PC-9 (cell line): ENCODE data around the gene GPATCH2. TPM values are rescaled to one million over a fixed set of nuclear protein-coding genes. Genes with fewer than 3 reads are reported as not detected.

ENCODE experiments used
- BruUV-seq: library from RNA; stranded (reverse); fragments of 400-500 nt; replicated peaks from 2 replicates; lab custom pipeline; 2021; lab: Mats Ljungman, UMichigan
- CTCF ChIA-PET: fragments of 300-600 bp; sonication (Branson Sonifier 250); formaldehyde crosslinking; loops from one replicate; lab custom pipeline; 2022; ENCODE audit warnings: antibody characterized with exemption; lab: Charles Lee
- POLR2A ChIA-PET: fragments of 300-600 bp; sonication (Branson Sonifier 250); formaldehyde crosslinking; loops from one replicate; lab custom pipeline; 2022; ENCODE audit warnings: antibody characterized with exemption; ENCODE audit not compliant: unreplicated experiment; lab: Charles Lee
- DNase-seq, 2 experiments: peaks; one replicate each; pipeline versions ENCODE4 v3.0.0 to v3.0.0-alpha.2; 2015 to 2022; ENCODE audit warnings: mixed read lengths in 1 of 2
- H2AFZ ChIP-seq: fragments of 200-600 bp; sonication (generic); 2 replicates; pipeline ENCODE4 v1.8.1; 2017; ENCODE audit warnings: antibody characterized with exemption
- H3F3A ChIP-seq: fragments of 200-600 bp; sonication (generic); 2 replicates; pipeline ENCODE4 v1.8.1; 2017; ENCODE audit warnings: antibody characterized with exemption, mild to moderate bottlenecking, low read depth; ENCODE audit not compliant: insufficient read depth
- H3K27ac ChIP-seq: fragments of 200-600 bp; sonication (generic); 2 replicates; pipeline ENCODE4 v1.6.1; 2016; ENCODE audit warnings: mixed run types
- H3K27me3 ChIP-seq: fragments of 200-600 bp; sonication (generic); 2 replicates; pipeline ENCODE4 v1.6.1; 2016; ENCODE audit warnings: low read depth, mixed run types; ENCODE audit not compliant: insufficient read depth
- H3K36me3 ChIP-seq: fragments of 200-600 bp; sonication (generic); 2 replicates; pipeline ENCODE4 v1.6.1; 2016; ENCODE audit warnings: low read depth, mixed run types
- H3K4me1 ChIP-seq: fragments of 200-600 bp; sonication (generic); replicated peaks from 2 replicates; pipeline ENCODE4 v1.6.1; 2016; ENCODE audit warnings: mixed run types; ENCODE audit not compliant: insufficient read depth
- H3K4me2 ChIP-seq: fragments of 200-600 bp; sonication (generic); 2 replicates; pipeline ENCODE4 v1.6.1; 2017; ENCODE audit warnings: mixed run types
- H3K4me3 ChIP-seq: fragments of 200-600 bp; sonication (generic); 2 replicates; pipeline ENCODE4 v1.6.1; 2016; ENCODE audit warnings: mixed run types
- H3K79me2 ChIP-seq: fragments of 200-600 bp; sonication (generic); 2 replicates; pipeline ENCODE4 v1.6.1; 2017; ENCODE audit warnings: low read depth, mixed run types
- H3K9me2 ChIP-seq: fragments of 200-600 bp; sonication (generic); 2 replicates; pipeline ENCODE4 v1.8.1; 2017; ENCODE audit warnings: mild to moderate bottlenecking; ENCODE audit not compliant: insufficient read depth
- H3K9me3 ChIP-seq: fragments of 200-600 bp; sonication (generic); 2 replicates; pipeline ENCODE4 v1.8.1; 2016; ENCODE audit warnings: low read depth; ENCODE audit not compliant: insufficient read depth
- H4K20me1 ChIP-seq: fragments of 200-600 bp; sonication (generic); 2 replicates; pipeline ENCODE4 v1.8.1; 2017; ENCODE audit not compliant: insufficient read depth
- EZH2 ChIP-seq: fragments of 200-600 bp; sonication (generic); IDR thresholded peaks from 2 replicates; pipeline ENCODE4 v1.8.0; 2017; ENCODE audit warnings: antibody characterized with exemption, low read depth
- intact Hi-C: fragments of 100-400 bp; cut with micrococcal nuclease; formaldehyde crosslinking; loops from one replicate; pipeline ENCODE4 v1.10.0; 2022; ENCODE audit not compliant: unreplicated experiment
- total RNA-seq: library from RNA; stranded (reverse); gene quantifications from 2 replicates; pipeline ENCODE4 v1.2.3, GENCODE V29; 2021
- TF ChIP-seq, protein P1 (sequence below): fragments of 200-600 bp; sonication (generic); conservative IDR thresholded peaks from 2 replicates; pipeline ENCODE4 v1.6.1; 2017; ENCODE audit warnings: mixed run types, antibody characterized with exemption, mild to moderate bottlenecking, moderate library complexity

Gene GPATCH2
- total RNA-seq, 1 experiment from 2014 or later: 14.8 TPM

DNA sequence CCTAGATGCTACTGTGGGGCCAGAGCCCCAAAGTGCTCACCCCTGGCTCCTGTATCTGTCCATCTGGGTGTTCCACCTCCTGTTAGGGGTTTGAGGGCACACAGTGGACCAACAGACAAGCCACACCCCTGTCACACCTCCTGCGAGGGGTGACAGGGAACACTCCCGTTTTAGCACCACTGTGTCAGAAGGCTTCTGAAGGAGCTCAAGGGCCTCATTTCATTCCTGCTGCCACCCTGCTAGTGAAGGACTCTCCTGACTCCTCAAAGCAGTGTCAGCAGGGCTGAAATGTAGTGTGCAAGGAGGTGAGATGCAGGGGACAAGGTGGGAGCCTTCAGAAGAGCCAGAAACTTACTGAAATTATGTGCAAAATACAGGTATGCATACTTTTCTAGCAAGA is 174.6 kb downstream of the GPATCH2 start:
- H3K4me1 ChIP-seq: no peaks in the 10 kb centered on the region
- no peaks in the 10 kb centered on the region for H3F3A ChIP-seq

DNA sequence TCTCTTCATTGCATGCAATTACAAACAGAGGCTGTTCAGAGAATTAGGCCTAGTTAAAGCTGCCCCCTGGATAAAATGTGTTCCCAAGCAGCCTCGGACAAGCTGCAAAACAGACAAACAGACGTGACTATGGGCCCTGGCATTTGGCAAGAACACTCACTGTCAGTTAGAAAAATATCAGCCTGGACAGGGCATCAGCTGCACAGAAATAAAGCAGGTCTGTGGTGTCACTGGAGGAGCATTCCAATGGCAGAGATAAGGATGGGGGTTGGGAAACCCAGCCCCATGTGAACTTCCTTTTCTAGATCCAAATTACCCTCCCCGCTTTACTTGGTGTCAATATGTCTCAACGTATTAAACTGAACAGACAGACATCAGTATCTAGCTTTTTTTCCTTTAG is 177.1 kb downstream of the GPATCH2 start:
- TF ChIP-seq, protein P1, sequence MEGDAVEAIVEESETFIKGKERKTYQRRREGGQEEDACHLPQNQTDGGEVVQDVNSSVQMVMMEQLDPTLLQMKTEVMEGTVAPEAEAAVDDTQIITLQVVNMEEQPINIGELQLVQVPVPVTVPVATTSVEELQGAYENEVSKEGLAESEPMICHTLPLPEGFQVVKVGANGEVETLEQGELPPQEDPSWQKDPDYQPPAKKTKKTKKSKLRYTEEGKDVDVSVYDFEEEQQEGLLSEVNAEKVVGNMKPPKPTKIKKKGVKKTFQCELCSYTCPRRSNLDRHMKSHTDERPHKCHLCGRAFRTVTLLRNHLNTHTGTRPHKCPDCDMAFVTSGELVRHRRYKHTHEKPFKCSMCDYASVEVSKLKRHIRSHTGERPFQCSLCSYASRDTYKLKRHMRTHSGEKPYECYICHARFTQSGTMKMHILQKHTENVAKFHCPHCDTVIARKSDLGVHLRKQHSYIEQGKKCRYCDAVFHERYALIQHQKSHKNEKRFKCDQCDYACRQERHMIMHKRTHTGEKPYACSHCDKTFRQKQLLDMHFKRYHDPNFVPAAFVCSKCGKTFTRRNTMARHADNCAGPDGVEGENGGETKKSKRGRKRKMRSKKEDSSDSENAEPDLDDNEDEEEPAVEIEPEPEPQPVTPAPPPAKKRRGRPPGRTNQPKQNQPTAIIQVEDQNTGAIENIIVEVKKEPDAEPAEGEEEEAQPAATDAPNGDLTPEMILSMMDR: no peak
- no peak for TF ChIP-seq EZH2
- no peaks in the 10 kb centered on the region for H3K9me3 ChIP-seq
- DNase-seq: no peak
- no TSS peak for BruUV-seq
- no peak overlapping the region for H2AFZ ChIP-seq
- no peak overlapping the region for H3K4me2 ChIP-seq
- H3K36me3 ChIP-seq: no peaks in the 10 kb centered on the region
- H3K27me3 ChIP-seq: no peaks in the 10 kb centered on the region
- POLR2A ChIA-PET: no interaction called here
- no peaks in the 10 kb centered on the region for H3K79me2 ChIP-seq
- H3F3A ChIP-seq: no peaks in the 10 kb centered on the region
- no peaks in the 10 kb centered on the region for H3K4me1 ChIP-seq
- H3K9me2 ChIP-seq: no peaks in the 10 kb centered on the region
- CTCF ChIA-PET: no interaction called here
- no peaks in the 10 kb centered on the region for H4K20me1 ChIP-seq
- H3K27ac ChIP-seq: no peak overlapping the region
- no peak overlapping the region for H3K4me3 ChIP-seq
- intact Hi-C loops: no loop called here

More for the DNA sequence above, 174.6 kb downstream of the GPATCH2 start:
- H3K4me2 ChIP-seq: no peak overlapping the region
- no peaks in the 10 kb centered on the region for H3K27me3 ChIP-seq
- no TSS peak for BruUV-seq
- H3K79me2 ChIP-seq: no peaks in the 10 kb centered on the region
- intact Hi-C loops: no loop called here
- no peaks in the 10 kb centered on the region for H3K9me2 ChIP-seq
- TF ChIP-seq, protein P1: no peak
- TF ChIP-seq EZH2: no peak
- DNase-seq: no peak
- POLR2A ChIA-PET: no interaction called here
- H4K20me1 ChIP-seq: no peaks in the 10 kb centered on the region
- CTCF ChIA-PET: no interaction called here
- H2AFZ ChIP-seq: no peak overlapping the region
- no peak overlapping the region for H3K4me3 ChIP-seq
- no peaks in the 10 kb centered on the region for H3K36me3 ChIP-seq
- no peaks in the 10 kb centered on the region for H3K9me3 ChIP-seq
- no peak overlapping the region for H3K27ac ChIP-seq

DNA sequence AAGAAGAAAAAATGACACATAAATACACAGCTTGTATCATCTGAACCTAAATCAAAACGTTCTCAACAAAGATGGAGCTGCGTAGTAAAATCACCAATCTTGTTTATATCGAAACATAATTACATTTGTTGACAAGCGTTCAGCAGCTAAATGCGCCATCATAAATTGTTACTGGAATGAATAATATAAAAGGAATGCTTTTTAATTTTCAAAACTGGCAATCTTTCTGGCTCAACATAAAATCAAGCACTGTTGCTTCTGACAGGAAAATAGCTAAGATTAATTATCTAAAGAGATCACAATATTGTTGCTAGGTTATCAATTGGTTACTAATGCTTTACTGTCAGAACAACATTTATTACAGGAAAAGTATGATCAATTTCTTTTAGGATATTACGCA is 181.5 kb downstream of the GPATCH2 start:
- no peaks in the 10 kb centered on the region for H3F3A ChIP-seq
- no peak overlapping the region for H3K27ac ChIP-seq
- BruUV-seq: no TSS peak
- H3K79me2 ChIP-seq: no peaks in the 10 kb centered on the region
- intact Hi-C loops: no loop called here
- CTCF ChIA-PET: no interaction called here
- H4K20me1 ChIP-seq: no peaks in the 10 kb centered on the region; the same call in 1 of the 2 replicates
- H3K4me2 ChIP-seq: no peak overlapping the region
- H3K4me1 ChIP-seq: no peaks in the 10 kb centered on the region
- H3K9me3 ChIP-seq: no peaks in the 10 kb centered on the region
- no peak overlapping the region for H3K4me3 ChIP-seq
- POLR2A ChIA-PET: no interaction called here
- H3K9me2 ChIP-seq: no peaks in the 10 kb centered on the region
- TF ChIP-seq, protein P1: no peak
- TF ChIP-seq EZH2: no peak
- no peaks in the 10 kb centered on the region for H3K27me3 ChIP-seq
- H3K36me3 ChIP-seq: no peaks in the 10 kb centered on the region
- no peak for DNase-seq
- H2AFZ ChIP-seq: no peak overlapping the region
